Measurements from ENCODE around the gene LRRC58. TPM values are rescaled to one million over a fixed set of nuclear protein-coding genes. Genes with fewer than 3 reads are reported as not detected.

Gene LRRC58
- total RNA-seq, 1 donor from 2014 or later, result 31.9 TPM

- H3K36me3 ChIP-seq (ENCODE audit: control insufficient read depth, insufficient read depth, low read length), result no peaks in the 10 kb centered on the region
- H3K4me3 ChIP-seq (ENCODE audit: low read depth, low read length), result no peak overlapping the region
- H3K27me3 ChIP-seq (ENCODE audit: control insufficient read depth, insufficient read depth, low read length), result no peaks in the 10 kb centered on the region
- no peak for TF ChIP-seq CTCF (IDR thresholded peaks at IDR 0.05; ENCODE audit: insufficient read depth, low read length, poor library complexity, severe bottlenecking)
- no peak for DNase-seq (ENCODE audit: low read depth)
Measured at GRCh38 chr3:120311863-120312794, 37.0 kb downstream of the LRRC58 start.

- no peak for TF ChIP-seq CTCF (IDR thresholded peaks at IDR 0.05; ENCODE audit: insufficient read depth, low read length, poor library complexity, severe bottlenecking)
- Histone ChIP-seq H3K36me3 (ENCODE audit: control insufficient read depth, insufficient read depth, low read length) (no peaks in the 10 kb centered on the region), H3K4me3 (ENCODE audit: low read depth, low read length) (no peak overlapping the region), H3K27me3 (ENCODE audit: control insufficient read depth, insufficient read depth, low read length) (no peaks in the 10 kb centered on the region)
- DNase-seq (ENCODE audit: low read depth), result no peak
Measured at GRCh38 chr3:120306519-120307455, 42.4 kb downstream of the LRRC58 start.

GRCh38 chr3:120304616-120305015, 44.5 kb downstream of the LRRC58 start:
- Histone ChIP-seq H3K4me3 (ENCODE audit: low read depth, low read length) (no peak overlapping the region), H3K36me3 (ENCODE audit: control insufficient read depth, insufficient read depth, low read length) (no peaks in the 10 kb centered on the region), H3K27me3 (ENCODE audit: control insufficient read depth, insufficient read depth, low read length) (no peaks in the 10 kb centered on the region)
- TF ChIP-seq CTCF (IDR thresholded peaks at IDR 0.05; ENCODE audit: insufficient read depth, low read length, poor library complexity, severe bottlenecking), result no peak
- no peak for DNase-seq (ENCODE audit: low read depth)

GRCh38 chr3:120302361-120302760, 46.8 kb downstream of the LRRC58 start:
- no peak for TF ChIP-seq CTCF (IDR thresholded peaks at IDR 0.05; ENCODE audit: insufficient read depth, low read length, poor library complexity, severe bottlenecking)
- H3K36me3 ChIP-seq (ENCODE audit: control insufficient read depth, insufficient read depth, low read length), result no peaks in the 10 kb centered on the region
- no peaks in the 10 kb centered on the region for H3K27me3 ChIP-seq (ENCODE audit: control insufficient read depth, insufficient read depth, low read length)
- no peak overlapping the region for H3K4me3 ChIP-seq (ENCODE audit: low read depth, low read length)
- DNase-seq (ENCODE audit: low read depth), result no peak

GRCh38 chr3:120300971-120301370, 48.2 kb downstream of the LRRC58 start:
- no peak for DNase-seq (ENCODE audit: low read depth)
- Histone ChIP-seq H3K27me3 (ENCODE audit: control insufficient read depth, insufficient read depth, low read length) (no peaks in the 10 kb centered on the region), H3K36me3 (ENCODE audit: control insufficient read depth, insufficient read depth, low read length) (no peaks in the 10 kb centered on the region), H3K4me3 (ENCODE audit: low read depth, low read length) (no peak overlapping the region)
- no peak for TF ChIP-seq CTCF (IDR thresholded peaks at IDR 0.05; ENCODE audit: insufficient read depth, low read length, poor library complexity, severe bottlenecking)

Data from kidney epithelial cell (primary cell).